Measurements from ENCODE around the gene CKAP2. TPM values are rescaled to one million over a fixed set of nuclear protein-coding genes. Genes with fewer than 3 reads are reported as not detected.

The CKAP2 gene
- total RNA-seq, 2 experiments from 2014 or later: 51.5 to 54.3 TPM

DNA sequence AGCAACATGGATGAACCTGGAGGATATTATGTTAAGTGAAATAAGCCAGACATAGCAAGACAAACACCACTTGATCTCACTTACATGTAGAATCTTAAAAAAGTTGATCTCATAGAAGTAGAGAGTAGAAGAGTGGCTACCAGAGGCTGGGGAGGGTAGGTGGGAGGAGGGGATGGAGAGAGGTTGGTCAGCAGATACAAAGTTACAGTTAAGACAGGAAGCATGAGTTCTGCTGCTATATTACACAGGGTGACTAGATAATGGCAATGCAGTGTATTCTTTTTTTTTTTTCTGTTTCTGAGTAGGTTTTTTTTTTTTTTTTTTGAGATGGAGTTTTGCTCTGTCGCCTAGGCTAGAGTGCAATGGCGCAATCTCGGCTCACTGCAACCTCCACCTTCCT is 34.1 kb upstream of the CKAP2 start:
- ATAC-seq: no peak
- no peaks in the 10 kb centered on the region for H3K27me3 Mint-ChIP-seq
- H3K4me1 Mint-ChIP-seq (ENCODE audit: low read depth): no peaks in the 10 kb centered on the region
- ChIA-PET POLR2A (no interaction called here), CTCF (interaction anchor here (4.1 kb wide), 1 partner anchor 29 kb away, joined by 19 read pairs; the partner anchor contains the start of gene VPS36)
- H3K9me3 Mint-ChIP-seq: no peaks in the 10 kb centered on the region
- H3K4me3 Mint-ChIP-seq: no peak overlapping the region
- TF ChIP-seq, protein P1, sequence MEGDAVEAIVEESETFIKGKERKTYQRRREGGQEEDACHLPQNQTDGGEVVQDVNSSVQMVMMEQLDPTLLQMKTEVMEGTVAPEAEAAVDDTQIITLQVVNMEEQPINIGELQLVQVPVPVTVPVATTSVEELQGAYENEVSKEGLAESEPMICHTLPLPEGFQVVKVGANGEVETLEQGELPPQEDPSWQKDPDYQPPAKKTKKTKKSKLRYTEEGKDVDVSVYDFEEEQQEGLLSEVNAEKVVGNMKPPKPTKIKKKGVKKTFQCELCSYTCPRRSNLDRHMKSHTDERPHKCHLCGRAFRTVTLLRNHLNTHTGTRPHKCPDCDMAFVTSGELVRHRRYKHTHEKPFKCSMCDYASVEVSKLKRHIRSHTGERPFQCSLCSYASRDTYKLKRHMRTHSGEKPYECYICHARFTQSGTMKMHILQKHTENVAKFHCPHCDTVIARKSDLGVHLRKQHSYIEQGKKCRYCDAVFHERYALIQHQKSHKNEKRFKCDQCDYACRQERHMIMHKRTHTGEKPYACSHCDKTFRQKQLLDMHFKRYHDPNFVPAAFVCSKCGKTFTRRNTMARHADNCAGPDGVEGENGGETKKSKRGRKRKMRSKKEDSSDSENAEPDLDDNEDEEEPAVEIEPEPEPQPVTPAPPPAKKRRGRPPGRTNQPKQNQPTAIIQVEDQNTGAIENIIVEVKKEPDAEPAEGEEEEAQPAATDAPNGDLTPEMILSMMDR (IDR thresholded peaks at IDR 0.05): no peak
- DNase-seq: no peak
- no peak overlapping the region for H3K27ac Mint-ChIP-seq
- H3K36me3 Mint-ChIP-seq (ENCODE audit: low read depth): peaks cover 35% of the 10 kb centered on the region
- intact Hi-C loops (cut with micrococcal nuclease): no loop called here

DNA sequence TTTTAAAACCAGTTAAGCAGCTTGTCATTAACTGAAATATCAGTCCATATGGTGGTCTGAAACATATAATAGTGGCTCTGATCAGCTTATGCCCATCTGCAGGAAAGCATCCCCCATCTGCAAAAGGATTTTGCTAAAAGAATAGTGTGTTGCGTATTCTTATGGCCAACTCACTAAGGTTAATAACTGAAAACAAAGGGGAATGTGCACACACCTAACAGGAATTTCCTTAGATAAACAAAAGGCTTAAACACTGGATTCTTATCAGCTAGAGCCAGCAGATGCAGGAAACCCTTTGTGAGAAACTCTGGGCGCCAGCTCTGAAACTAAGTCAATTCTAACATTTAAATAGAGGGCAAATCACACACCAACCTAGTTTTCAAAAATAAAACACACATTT is 27.0 kb upstream of the CKAP2 start:
- no peaks in the 10 kb centered on the region for H3K9me3 Mint-ChIP-seq
- DNase-seq (no peak), ATAC-seq (no peak)
- CTCF ChIA-PET: interaction anchor here (1.9 to 3.8 kb wide), 2 partner anchors 22 to 23 kb away, joined by 6 to 12 read pairs; partner anchors contain the start of gene VPS36
- H3K27ac Mint-ChIP-seq: no peak overlapping the region
- TF ChIP-seq, protein P1 (IDR thresholded peaks at IDR 0.05): no peak
- intact Hi-C loops (cut with micrococcal nuclease): no loop called here
- POLR2A ChIA-PET: no interaction called here
- H3K27me3 Mint-ChIP-seq: no peaks in the 10 kb centered on the region
- H3K4me1 Mint-ChIP-seq (ENCODE audit: low read depth): no peaks in the 10 kb centered on the region
- peaks cover 38% of the 10 kb centered on the region for H3K36me3 Mint-ChIP-seq (ENCODE audit: low read depth)
- no peak overlapping the region for H3K4me3 Mint-ChIP-seq

DNA sequence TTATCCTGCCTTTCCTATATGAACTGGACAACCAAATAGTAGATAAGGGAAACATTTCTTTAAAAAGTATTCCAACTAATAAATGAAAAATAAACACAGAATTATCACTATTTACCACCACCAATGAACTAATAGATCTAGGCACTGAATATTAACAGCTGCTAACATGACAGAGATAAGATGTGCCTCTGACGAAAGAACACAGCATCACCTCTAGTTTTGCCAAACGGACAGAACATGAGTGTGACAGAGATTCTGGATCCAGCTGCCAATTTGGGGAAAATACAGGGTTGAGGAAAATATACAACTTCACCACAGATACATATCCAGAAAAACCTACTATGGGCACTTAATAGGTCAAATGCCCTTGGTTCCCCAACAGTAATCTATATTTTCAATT is 22.8 kb upstream of the CKAP2 start:
- TF ChIP-seq, protein P1 (IDR thresholded peaks at IDR 0.05): no peak
- no peaks in the 10 kb centered on the region for H3K4me1 Mint-ChIP-seq (ENCODE audit: low read depth)
- no peak for ATAC-seq

DNA sequence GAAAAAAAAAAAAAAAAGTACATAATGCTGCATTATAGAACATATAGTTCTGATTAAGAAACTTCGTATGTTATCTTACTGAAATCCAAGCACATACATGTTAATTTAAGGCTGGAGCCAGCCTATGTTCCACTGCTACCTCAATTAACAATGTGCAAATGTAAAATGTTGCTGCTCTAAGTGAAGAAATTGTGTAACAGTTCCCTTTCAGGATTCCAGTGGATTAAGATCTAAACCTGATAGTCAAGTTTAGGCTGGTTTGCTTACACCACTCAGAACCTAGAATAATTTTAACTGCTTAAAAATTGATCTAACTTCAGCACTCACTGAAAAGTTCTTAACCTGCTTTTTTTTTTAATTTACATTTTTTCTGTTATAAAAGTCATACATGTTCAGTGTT is 9.0 kb upstream of the CKAP2 start:
- CTCF ChIA-PET: no interaction called here
- DNase-seq (no peak), ATAC-seq (no peak)
- TF ChIP-seq, protein P1 (IDR thresholded peaks at IDR 0.05): no peak
- no peaks in the 10 kb centered on the region for H3K9me3 Mint-ChIP-seq
- peaks cover 26% of the 10 kb centered on the region for H3K4me1 Mint-ChIP-seq (ENCODE audit: low read depth)
- peaks cover 10% of the 10 kb centered on the region for H3K36me3 Mint-ChIP-seq (ENCODE audit: low read depth)
- intact Hi-C loops (cut with micrococcal nuclease): no loop called here
- H3K27ac Mint-ChIP-seq: no peak overlapping the region
- no peak overlapping the region for H3K4me3 Mint-ChIP-seq
- POLR2A ChIA-PET: no interaction called here
- no peaks in the 10 kb centered on the region for H3K27me3 Mint-ChIP-seq

More for the DNA sequence above, 22.8 kb upstream of the CKAP2 start:
- ChIA-PET CTCF (interaction anchor here (0.7 kb wide), 1 partner anchor 18 kb away, joined by 4 read pairs; the partner anchor contains the start of gene VPS36), POLR2A (no interaction called here)
- DNase-seq: no peak
- Mint-ChIP-seq H3K36me3 (ENCODE audit: low read depth) (peaks cover 39% of the 10 kb centered on the region), H3K27ac (no peak overlapping the region), H3K27me3 (no peaks in the 10 kb centered on the region), H3K4me3 (no peak overlapping the region), H3K9me3 (no peaks in the 10 kb centered on the region)
- intact Hi-C loops (cut with micrococcal nuclease): no loop called here

DNA sequence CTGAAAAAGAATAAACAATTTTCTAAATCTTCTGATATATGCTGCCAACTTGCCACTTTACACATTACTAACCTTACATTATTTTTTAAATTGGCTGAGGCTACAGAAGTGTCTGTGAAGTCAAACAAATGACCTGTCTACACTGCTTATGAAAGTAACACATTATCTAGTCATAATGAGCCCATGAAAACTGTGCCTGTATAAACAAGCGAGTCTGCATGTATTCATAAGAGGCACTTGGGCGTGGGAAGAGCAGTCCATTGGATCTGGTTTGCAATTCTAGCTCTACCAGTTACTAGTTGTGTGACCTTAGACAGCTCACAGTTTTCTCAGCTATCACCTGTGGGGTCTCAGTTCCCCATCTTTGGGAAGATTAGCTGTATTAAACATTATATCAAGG is 7.9 kb upstream of the CKAP2 start:
- Mint-ChIP-seq H3K27me3 (no peaks in the 10 kb centered on the region), H3K27ac (no peak overlapping the region), H3K36me3 (ENCODE audit: low read depth) (peaks cover 8% of the 10 kb centered on the region), H3K4me1 (ENCODE audit: low read depth) (peaks cover 26% of the 10 kb centered on the region), H3K4me3 (no peak overlapping the region), H3K9me3 (no peaks in the 10 kb centered on the region)
- TF ChIP-seq, protein P1 (IDR thresholded peaks at IDR 0.05): no peak
- ATAC-seq (peak; percentile 18), DNase-seq (peak; percentile 32)
- intact Hi-C loops (cut with micrococcal nuclease): no loop called here
- CTCF ChIA-PET: no interaction called here
- POLR2A ChIA-PET: interaction anchor here (1.2 kb wide), 1 partner anchor 14 kb away, joined by 3 read pairs; no protein-coding TSS in a partner anchor

Measured in activated CD8-positive, alpha-beta T cell treated with anti-CD3 and anti-CD28 coated beads for 36 hours (primary cell).